ENCODE measurements around the gene STARD5. TPM values are rescaled to one million over a fixed set of nuclear protein-coding genes. Genes with fewer than 3 reads are reported as not detected.

Gene STARD5
- total RNA-seq, 4 donors from 2014 or later = 4.9 to 7.1 (median 6.1) TPM

GRCh38 chr15:81302701-81303109, 21.2 kb downstream of the STARD5 start:
- TF ChIP-seq POLR2A (IDR thresholded peaks at IDR 0.05) = no peak
- TF ChIP-seq CTCF (IDR thresholded peaks at IDR 0.05) = no peak
- TF ChIP-seq EP300 (IDR thresholded peaks at IDR 0.05) = no peak
- H3K27me3 ChIP-seq = no peaks in the 10 kb centered on the region
- DNase-seq (ENCODE audit: low spot score in 2 of 2) = no peak
- H3K4me3 ChIP-seq = no peak overlapping the region
- peaks cover 0 to 34% (median 24%) of the 10 kb centered on the region in 4 donors for H3K4me1 ChIP-seq
- 65 to 77% methylated on average over 6 of the region's 6 CpGs for WGBS, 2 donors
- H3K36me3 ChIP-seq = peaks cover 0 to 78% (median 16%) of the 10 kb centered on the region in 3 donors
- no peaks in the 10 kb centered on the region for H3K9me3 ChIP-seq
- H3K27ac ChIP-seq = peak overlapping the region in 3 of 4 donors; percentile 9 to 79 (median 76)

- no peak for DNase-seq (ENCODE audit: low spot score in 2 of 2)
- TF ChIP-seq EP300 (IDR thresholded peaks at IDR 0.05) (peak in 1 of 2 donors; percentile 42), CTCF (IDR thresholded peaks at IDR 0.05) (no peak)
- H3K27ac ChIP-seq = peak overlapping the region in 3 of 4 donors; percentile 34 to 79 (median 76)
- H3K9me3 ChIP-seq = no peaks in the 10 kb centered on the region
- H3K36me3 ChIP-seq = peaks cover 0 to 78% (median 16%) of the 10 kb centered on the region in 3 donors
- no peaks in the 10 kb centered on the region for H3K27me3 ChIP-seq
- 86 to 91% methylated on average over 5 of the region's 5 CpGs for WGBS, 2 donors
- peak overlapping the region in 1 of 4 donors; percentile 6 for H3K4me3 ChIP-seq
- H3K4me1 ChIP-seq = peaks cover 0 to 34% (median 27%) of the 10 kb centered on the region in 4 donors
Measured at GRCh38 chr15:81301815-81302399, 22.0 kb downstream of the STARD5 start.

DNA sequence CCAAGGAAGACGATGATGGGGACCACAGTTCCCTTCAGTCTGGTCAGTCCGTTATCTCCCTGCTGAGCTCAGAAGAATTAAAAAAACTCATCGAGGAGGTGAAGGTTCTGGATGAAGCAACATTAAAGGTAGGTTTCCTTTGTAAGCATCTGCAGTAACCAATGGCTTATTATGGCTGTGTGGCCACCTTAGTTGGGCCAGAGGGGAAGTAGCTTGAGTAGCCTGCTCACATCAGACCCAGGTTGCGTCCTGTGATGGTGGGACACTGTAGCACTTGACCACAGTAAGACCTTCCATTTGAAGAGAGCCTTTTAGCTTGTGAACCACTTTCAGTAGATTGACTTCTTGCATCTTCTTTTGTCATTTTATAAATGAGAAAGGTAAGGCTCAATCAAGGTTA, 22.6 kb downstream of the STARD5 start:
- Histone ChIP-seq H3K4me1 (peaks cover 0 to 36% (median 29%) of the 10 kb centered on the region in 4 donors), H3K27ac (peak overlapping the region in 3 of 4 donors; percentile 13 to 47 (median 34)), H3K9me3 (no peaks in the 10 kb centered on the region), H3K36me3 (peaks cover 0 to 73% (median 14%) of the 10 kb centered on the region in 3 donors), H3K4me3 (no peak overlapping the region), H3K27me3 (no peaks in the 10 kb centered on the region)
- TF ChIP-seq POLR2A (IDR thresholded peaks at IDR 0.05) (no peak), CTCF (IDR thresholded peaks at IDR 0.05) (no peak), EP300 (IDR thresholded peaks at IDR 0.05) (no peak)
- 96% methylated on average over 4 of the region's 4 CpGs for WGBS, 2 donors
- no peak for DNase-seq (ENCODE audit: low spot score in 2 of 2)

GRCh38 chr15:81299630-81300273, 24.2 kb downstream of the STARD5 start:
- Histone ChIP-seq H3K9me3 (no peaks in the 10 kb centered on the region), H3K27ac (peak overlapping the region in 3 of 4 donors; percentile 38 to 75 (median 53)), H3K36me3 (peaks cover 0 to 61% (median 8%) of the 10 kb centered on the region in 3 donors), H3K27me3 (no peaks in the 10 kb centered on the region), H3K4me3 (peak overlapping the region in 2 of 4 donors; percentile 25 to 48), H3K4me1 (peaks cover 0 to 47% (median 34%) of the 10 kb centered on the region in 4 donors)
- WGBS, 2 donors = 82 to 87% methylated on average over 10 to 14 of the region's 14 CpGs
- no peak for TF ChIP-seq CTCF (IDR thresholded peaks at IDR 0.05)
- no peak for TF ChIP-seq POLR2A (IDR thresholded peaks at IDR 0.05)
- TF ChIP-seq EP300 (IDR thresholded peaks at IDR 0.05) = no peak
- no peak for DNase-seq (ENCODE audit: low spot score in 2 of 2)

GRCh38 chr15:81299156-81299555, 24.8 kb downstream of the STARD5 start:
- Histone ChIP-seq H3K4me1 (peaks cover 0 to 47% (median 32%) of the 10 kb centered on the region in 4 donors), H3K27me3 (no peaks in the 10 kb centered on the region), H3K4me3 (peak overlapping the region in 2 of 4 donors; percentile 35 to 48), H3K27ac (peak overlapping the region in 3 of 4 donors; percentile 53 to 82 (median 75)), H3K36me3 (peaks cover 0 to 65% (median 8%) of the 10 kb centered on the region in 3 donors), H3K9me3 (no peaks in the 10 kb centered on the region)
- DNase-seq (ENCODE audit: low spot score in 2 of 2) = no peak
- 80 to 81% methylated on average over 3 of the region's 3 CpGs for WGBS, 2 donors
- TF ChIP-seq POLR2A (IDR thresholded peaks at IDR 0.05) (no peak), CTCF (IDR thresholded peaks at IDR 0.05) (no peak), EP300 (IDR thresholded peaks at IDR 0.05) (no peak)

All from tibial nerve (tissue), 4 donors.